Measurements from ENCODE around the gene AHCTF1.

GRCh38 chr1:246798107-246798506, 133.6 kb downstream of the AHCTF1 start:
- TF ChIP-seq CTCF (IDR thresholded peaks at IDR 0.05; ENCODE audit: extremely low read depth in 1 of 2, insufficient read depth in 1 of 2, low read depth in 1 of 2, low read length in 2 of 2) (no peak), POLR2A (IDR thresholded peaks at IDR 0.05; ENCODE audit: low read depth, low read length) (no peak), POLR2AphosphoS5 (IDR thresholded peaks at IDR 0.05; ENCODE audit: insufficient read depth, low read depth, low read length) (no peak), JUN (IDR thresholded peaks at IDR 0.05; ENCODE audit: borderline replicate concordance, insufficient read depth, insufficient read length, low read depth) (no peak)
- TF ChIP-seq, protein P1, sequence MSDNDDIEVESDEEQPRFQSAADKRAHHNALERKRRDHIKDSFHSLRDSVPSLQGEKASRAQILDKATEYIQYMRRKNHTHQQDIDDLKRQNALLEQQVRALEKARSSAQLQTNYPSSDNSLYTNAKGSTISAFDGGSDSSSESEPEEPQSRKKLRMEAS (IDR thresholded peaks at IDR 0.05; ENCODE audit: insufficient read depth, insufficient read length) = no peak

Data from endothelial cell of umbilical vein (primary cell).